Measurements from ENCODE around the gene PLD5.

DNA sequence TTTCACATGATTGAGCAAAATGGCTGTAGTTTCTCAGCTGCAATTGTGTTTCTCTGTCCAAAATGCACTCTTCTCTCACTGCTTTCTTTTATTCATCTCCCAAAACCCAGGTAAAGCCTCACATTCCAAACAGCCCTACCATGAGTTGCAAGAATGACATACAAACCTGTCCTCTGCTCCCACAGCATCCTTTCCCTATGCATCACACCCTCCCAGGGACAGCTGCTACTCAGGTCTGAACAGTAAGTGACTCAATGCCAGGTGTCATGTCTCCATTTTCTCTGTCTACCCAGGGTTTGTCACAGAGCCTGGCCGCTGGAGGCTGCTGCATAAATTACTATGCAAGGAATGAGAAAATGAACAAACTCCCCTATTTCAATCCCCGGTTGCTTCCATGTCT is 118.5 kb downstream of the PLD5 start:
- TF ChIP-seq, protein P1, sequence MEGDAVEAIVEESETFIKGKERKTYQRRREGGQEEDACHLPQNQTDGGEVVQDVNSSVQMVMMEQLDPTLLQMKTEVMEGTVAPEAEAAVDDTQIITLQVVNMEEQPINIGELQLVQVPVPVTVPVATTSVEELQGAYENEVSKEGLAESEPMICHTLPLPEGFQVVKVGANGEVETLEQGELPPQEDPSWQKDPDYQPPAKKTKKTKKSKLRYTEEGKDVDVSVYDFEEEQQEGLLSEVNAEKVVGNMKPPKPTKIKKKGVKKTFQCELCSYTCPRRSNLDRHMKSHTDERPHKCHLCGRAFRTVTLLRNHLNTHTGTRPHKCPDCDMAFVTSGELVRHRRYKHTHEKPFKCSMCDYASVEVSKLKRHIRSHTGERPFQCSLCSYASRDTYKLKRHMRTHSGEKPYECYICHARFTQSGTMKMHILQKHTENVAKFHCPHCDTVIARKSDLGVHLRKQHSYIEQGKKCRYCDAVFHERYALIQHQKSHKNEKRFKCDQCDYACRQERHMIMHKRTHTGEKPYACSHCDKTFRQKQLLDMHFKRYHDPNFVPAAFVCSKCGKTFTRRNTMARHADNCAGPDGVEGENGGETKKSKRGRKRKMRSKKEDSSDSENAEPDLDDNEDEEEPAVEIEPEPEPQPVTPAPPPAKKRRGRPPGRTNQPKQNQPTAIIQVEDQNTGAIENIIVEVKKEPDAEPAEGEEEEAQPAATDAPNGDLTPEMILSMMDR (conservative IDR thresholded peaks at IDR 0.05; ENCODE audit: low read depth, low read length), result no peak
- no peak for TF ChIP-seq EZH2 (IDR thresholded peaks at IDR 0.05; ENCODE audit: low read length, unreplicated experiment)
- TF ChIP-seq EZH2phosphoT487 (IDR thresholded peaks at IDR 0.05; ENCODE audit: borderline replicate concordance, low read length), result no peak

Data from PC-3 (cell line).